ENCODE measurements around the gene ANG.
"Not testable (repeated sequence)": the region's sequence is repeated elsewhere in the genome, so short reads cannot be mapped to it uniquely, and the experiment has no call there.

Gene ANG

DNA sequence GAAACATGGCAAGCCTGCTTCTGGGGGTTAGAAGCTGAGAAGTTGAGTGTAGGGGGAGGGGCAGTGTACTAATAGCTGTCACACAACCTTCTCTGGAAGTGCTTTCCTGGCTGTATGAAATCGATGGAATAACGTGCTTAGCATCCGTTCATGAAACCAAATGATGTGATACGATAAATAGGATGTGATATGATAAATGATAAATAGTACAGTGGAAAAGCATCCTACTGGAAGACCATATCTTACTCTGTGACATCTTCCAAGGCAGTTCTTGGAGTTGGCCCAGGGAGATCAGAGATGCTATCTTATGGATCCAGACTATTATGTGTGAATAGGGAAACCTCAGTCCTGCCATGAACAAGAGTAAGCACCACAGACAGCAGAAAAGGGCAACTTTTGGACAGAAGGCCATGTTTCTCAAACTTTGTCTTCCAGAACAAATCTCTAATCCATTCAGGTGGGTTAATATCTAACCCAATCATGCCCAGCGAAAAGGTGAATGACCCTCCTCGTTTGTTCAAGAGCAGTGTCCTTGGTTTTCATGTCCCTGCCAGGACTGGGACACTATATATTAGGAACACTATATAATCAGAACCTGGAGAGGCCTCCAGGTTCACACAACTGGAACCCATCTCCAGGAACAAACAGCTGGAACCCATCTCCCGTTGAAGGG, at the start of gene ANG:
Gene ANG (plus strand): TSS at position 598 of the 673 bp plus-strand sequence. CDS start 4,801 bp downstream, outside the sequence.
- Histone ChIP-seq H3K36me3 (no peaks in the 10 kb centered on the region), H3K27ac (no peak within 1 kb of the TSS), H3K9me3 (no peaks in the 10 kb centered on the region), H3K4me1 (ENCODE audit: control insufficient read depth in 1 of 2, insufficient read depth in 1 of 2, low read depth in 1 of 2, low read length in 1 of 2) (peaks cover 21 to 22% of the 10 kb centered on the region in 2 experiments), H3K27me3 (peaks cover 32% of the 10 kb centered on the region), H3K4me3 (ENCODE audit: low read depth in 1 of 2, low read length in 1 of 2) (no peak within 1 kb of the TSS)
- TF ChIP-seq, protein P1, sequence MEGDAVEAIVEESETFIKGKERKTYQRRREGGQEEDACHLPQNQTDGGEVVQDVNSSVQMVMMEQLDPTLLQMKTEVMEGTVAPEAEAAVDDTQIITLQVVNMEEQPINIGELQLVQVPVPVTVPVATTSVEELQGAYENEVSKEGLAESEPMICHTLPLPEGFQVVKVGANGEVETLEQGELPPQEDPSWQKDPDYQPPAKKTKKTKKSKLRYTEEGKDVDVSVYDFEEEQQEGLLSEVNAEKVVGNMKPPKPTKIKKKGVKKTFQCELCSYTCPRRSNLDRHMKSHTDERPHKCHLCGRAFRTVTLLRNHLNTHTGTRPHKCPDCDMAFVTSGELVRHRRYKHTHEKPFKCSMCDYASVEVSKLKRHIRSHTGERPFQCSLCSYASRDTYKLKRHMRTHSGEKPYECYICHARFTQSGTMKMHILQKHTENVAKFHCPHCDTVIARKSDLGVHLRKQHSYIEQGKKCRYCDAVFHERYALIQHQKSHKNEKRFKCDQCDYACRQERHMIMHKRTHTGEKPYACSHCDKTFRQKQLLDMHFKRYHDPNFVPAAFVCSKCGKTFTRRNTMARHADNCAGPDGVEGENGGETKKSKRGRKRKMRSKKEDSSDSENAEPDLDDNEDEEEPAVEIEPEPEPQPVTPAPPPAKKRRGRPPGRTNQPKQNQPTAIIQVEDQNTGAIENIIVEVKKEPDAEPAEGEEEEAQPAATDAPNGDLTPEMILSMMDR (IDR thresholded peaks at IDR 0.05) = no peak

DNA sequence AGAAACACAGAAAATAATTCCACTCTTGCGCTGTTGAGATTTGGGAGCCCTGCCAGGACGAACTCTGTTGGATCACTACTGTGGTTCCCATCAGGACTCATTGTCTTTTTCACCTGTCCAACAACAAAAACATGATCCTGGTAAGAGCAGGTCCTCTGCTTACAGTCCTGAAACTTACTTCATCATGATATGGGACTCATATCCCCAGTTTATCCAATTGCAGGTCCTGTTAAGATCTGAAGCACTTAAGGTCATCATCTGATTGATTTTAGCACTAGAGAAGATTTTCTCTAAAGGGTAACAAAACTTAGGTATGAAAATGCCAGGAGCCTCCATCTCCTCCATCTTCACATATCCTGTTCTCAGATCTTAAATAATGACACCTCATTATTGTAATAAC, 47.0 kb upstream of the ANG start, which contains the start of gene OR6S1:
Gene OR6S1 (minus strand): TSS at position 101 of the 400 bp plus-strand sequence. CDS start 0 bp downstream, at position 101.
- no peaks in the 10 kb centered on the region for H3K4me1 ChIP-seq (ENCODE audit: control insufficient read depth in 1 of 2, insufficient read depth in 1 of 2, low read depth in 1 of 2, low read length in 1 of 2)
- H3K4me3 ChIP-seq (ENCODE audit: low read depth in 1 of 2, low read length in 1 of 2) = no peak within 1 kb of the TSS
- TF ChIP-seq, protein P1 (IDR thresholded peaks at IDR 0.05) = no peak
- no peaks in the 10 kb centered on the region for H3K36me3 ChIP-seq
- H3K9me3 ChIP-seq = no peaks in the 10 kb centered on the region
- H3K27ac ChIP-seq = no peak within 1 kb of the TSS
- H3K27me3 ChIP-seq = peaks cover 79% of the 10 kb centered on the region

DNA sequence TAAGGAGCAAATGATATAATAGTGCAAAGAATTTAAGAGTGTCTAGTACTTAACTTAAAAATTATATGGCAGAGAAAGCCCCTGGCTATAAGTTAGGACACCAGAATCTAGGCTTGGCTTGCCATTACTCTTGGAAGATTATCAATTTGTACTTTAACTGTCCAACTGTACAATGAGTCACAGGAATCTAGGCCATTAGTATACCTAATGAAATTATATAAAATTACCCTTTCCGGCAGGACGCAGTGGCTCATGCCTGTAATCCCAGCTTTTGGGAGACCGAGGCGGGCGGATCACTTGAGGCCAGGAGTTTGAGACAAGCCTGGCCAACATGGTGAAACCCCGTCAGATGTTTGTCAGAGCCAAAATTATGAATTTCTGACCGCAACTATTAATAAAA, 46.4 kb upstream of the ANG start:
- no peak overlapping the region for H3K4me3 ChIP-seq (ENCODE audit: low read depth in 1 of 2, low read length in 1 of 2)
- H3K4me1 ChIP-seq (ENCODE audit: control insufficient read depth in 1 of 2, insufficient read depth in 1 of 2, low read depth in 1 of 2, low read length in 1 of 2) = no peaks in the 10 kb centered on the region
- H3K36me3 ChIP-seq = no peaks in the 10 kb centered on the region
- TF ChIP-seq, protein P1 (IDR thresholded peaks at IDR 0.05) = no peak
- H3K27me3 ChIP-seq = peaks cover 79% of the 10 kb centered on the region
- H3K9me3 ChIP-seq = no peaks in the 10 kb centered on the region
- no peak overlapping the region for H3K27ac ChIP-seq

- H3K27me3 ChIP-seq = peaks cover 79% of the 10 kb centered on the region
- H3K9me3 ChIP-seq; H3K4me1 ChIP-seq (ENCODE audit: control insufficient read depth in 1 of 2, insufficient read depth in 1 of 2, low read depth in 1 of 2, low read length in 1 of 2); H3K4me3 ChIP-seq (ENCODE audit: low read depth in 1 of 2, low read length in 1 of 2); H3K36me3 ChIP-seq; H3K27ac ChIP-seq: not testable (repeated sequence)
Measured at GRCh38 chr14:20642755-20643154, 45.8 kb upstream of the ANG start.

- TF ChIP-seq, protein P1 (IDR thresholded peaks at IDR 0.05) = no peak
- Histone ChIP-seq H3K4me1 (ENCODE audit: control insufficient read depth in 1 of 2, insufficient read depth in 1 of 2, low read depth in 1 of 2, low read length in 1 of 2) (no peaks in the 10 kb centered on the region), H3K27ac (no peak overlapping the region), H3K36me3 (no peaks in the 10 kb centered on the region), H3K27me3 (peaks cover 77% of the 10 kb centered on the region), H3K9me3 (no peaks in the 10 kb centered on the region), H3K4me3 (ENCODE audit: low read depth in 1 of 2, low read length in 1 of 2) (no peak overlapping the region)
Measured at GRCh38 chr14:20644520-20644919, 44.0 kb upstream of the ANG start.

DNA sequence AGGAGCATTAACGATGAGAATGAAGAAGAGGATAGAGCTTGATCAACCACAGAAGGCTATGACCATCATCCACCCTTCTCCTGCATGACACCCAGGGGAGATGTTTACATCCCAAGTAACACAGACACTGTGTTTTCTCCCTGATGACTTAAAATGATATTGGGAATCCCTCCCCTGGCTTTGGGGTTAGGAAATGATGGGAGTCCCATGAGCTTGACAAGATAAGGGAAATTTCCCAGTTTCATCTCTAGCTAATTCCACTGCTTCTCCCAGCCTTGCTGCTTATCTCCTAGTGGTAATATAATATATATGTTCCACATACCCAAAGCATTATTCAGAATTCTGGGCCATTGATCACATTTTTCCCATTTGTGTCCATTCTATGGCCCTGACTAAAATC, 43.1 kb upstream of the ANG start:
- H3K27ac ChIP-seq = no peak overlapping the region
- peaks cover 85% of the 10 kb centered on the region for H3K27me3 ChIP-seq
- TF ChIP-seq, protein P1 (IDR thresholded peaks at IDR 0.05) = no peak
- H3K9me3 ChIP-seq = no peaks in the 10 kb centered on the region
- H3K4me1 ChIP-seq (ENCODE audit: control insufficient read depth in 1 of 2, insufficient read depth in 1 of 2, low read depth in 1 of 2, low read length in 1 of 2) = no peaks in the 10 kb centered on the region
- H3K4me3 ChIP-seq (ENCODE audit: low read depth in 1 of 2, low read length in 1 of 2) = no peak overlapping the region
- H3K36me3 ChIP-seq = no peaks in the 10 kb centered on the region
